ENCODE results near the gene ERBB4.
"Not testable (repeated sequence)": the region's sequence is repeated elsewhere in the genome, so short reads cannot be mapped to it uniquely, and the experiment has no call there.

The ERBB4 gene

GRCh38 chr2:212107014-212107413 is 431.6 kb downstream of the ERBB4 start:
- no peaks in the 10 kb centered on the region for H3K4me1 ChIP-seq (ENCODE audit: low read depth, poor library complexity, severe bottlenecking)

GRCh38 chr2:212106536-212106935 is 432.1 kb downstream of the ERBB4 start:
- H3K27me3 ChIP-seq (ENCODE audit: insufficient read depth, low read depth); H2AFZ ChIP-seq (ENCODE audit: low read depth): not testable (repeated sequence)

More at GRCh38 chr2:212107014-212107413, 431.6 kb downstream of the ERBB4 start:
- Histone ChIP-seq H3K27ac (no peak overlapping the region), H3K79me2 (ENCODE audit: insufficient read depth, low read depth) (no peaks in the 10 kb centered on the region), H3K4me2 (no peak overlapping the region), H4K20me1 (ENCODE audit: insufficient read depth) (no peaks in the 10 kb centered on the region), H3K4me3 (IDR thresholded peaks at IDR 0.05; ENCODE audit: insufficient read depth, low read depth, low read length) (no peak overlapping the region), H3K27me3 (ENCODE audit: insufficient read depth, low read depth) (no peaks in the 10 kb centered on the region), H3K9ac (no peak overlapping the region), H2AFZ (ENCODE audit: low read depth) (no peak overlapping the region), H3K36me3 (ENCODE audit: insufficient read depth) (no peaks in the 10 kb centered on the region)
- TF ChIP-seq CTCF (conservative IDR thresholded peaks at IDR 0.05; ENCODE audit: low read depth, low read length), result no peak

GRCh38 chr2:212099658-212100057 is 438.9 kb downstream of the ERBB4 start:
- Histone ChIP-seq H3K27ac (no peak overlapping the region), H3K4me1 (ENCODE audit: low read depth, poor library complexity, severe bottlenecking) (no peaks in the 10 kb centered on the region), H3K4me2 (no peak overlapping the region), H3K79me2 (ENCODE audit: insufficient read depth, low read depth) (no peaks in the 10 kb centered on the region), H3K27me3 (ENCODE audit: insufficient read depth, low read depth) (no peaks in the 10 kb centered on the region), H3K4me3 (IDR thresholded peaks at IDR 0.05; ENCODE audit: insufficient read depth, low read depth, low read length) (no peak overlapping the region), H3K9ac (no peak overlapping the region), H4K20me1 (ENCODE audit: insufficient read depth) (no peaks in the 10 kb centered on the region), H3K36me3 (ENCODE audit: insufficient read depth) (no peaks in the 10 kb centered on the region), H2AFZ (ENCODE audit: low read depth) (no peak overlapping the region)
- no peak for TF ChIP-seq CTCF (conservative IDR thresholded peaks at IDR 0.05; ENCODE audit: low read depth, low read length)

More at GRCh38 chr2:212106536-212106935, 432.1 kb downstream of the ERBB4 start:
- H3K4me3 ChIP-seq (IDR thresholded peaks at IDR 0.05; ENCODE audit: insufficient read depth, low read depth, low read length); H3K79me2 ChIP-seq (ENCODE audit: insufficient read depth, low read depth); H4K20me1 ChIP-seq (ENCODE audit: insufficient read depth); H3K4me2 ChIP-seq; H3K27ac ChIP-seq; H3K4me1 ChIP-seq (ENCODE audit: low read depth, poor library complexity, severe bottlenecking); H3K9ac ChIP-seq; H3K36me3 ChIP-seq (ENCODE audit: insufficient read depth): not testable (repeated sequence)

GRCh38 chr2:212098966-212099365 is 439.6 kb downstream of the ERBB4 start:
- Histone ChIP-seq H3K4me2 (no peak overlapping the region), H4K20me1 (ENCODE audit: insufficient read depth) (no peaks in the 10 kb centered on the region), H3K4me1 (ENCODE audit: low read depth, poor library complexity, severe bottlenecking) (no peaks in the 10 kb centered on the region), H3K27me3 (ENCODE audit: insufficient read depth, low read depth) (no peaks in the 10 kb centered on the region), H3K79me2 (ENCODE audit: insufficient read depth, low read depth) (no peaks in the 10 kb centered on the region), H3K36me3 (ENCODE audit: insufficient read depth) (no peaks in the 10 kb centered on the region), H3K9ac (no peak overlapping the region), H3K27ac (no peak overlapping the region), H2AFZ (ENCODE audit: low read depth) (no peak overlapping the region), H3K4me3 (IDR thresholded peaks at IDR 0.05; ENCODE audit: insufficient read depth, low read depth, low read length) (no peak overlapping the region)
- no peak for TF ChIP-seq CTCF (conservative IDR thresholded peaks at IDR 0.05; ENCODE audit: low read depth, low read length)

- Histone ChIP-seq H3K4me2 (no peak overlapping the region), H3K27ac (no peak overlapping the region), H2AFZ (ENCODE audit: low read depth) (no peak overlapping the region), H3K36me3 (ENCODE audit: insufficient read depth) (no peaks in the 10 kb centered on the region), H4K20me1 (ENCODE audit: insufficient read depth) (no peaks in the 10 kb centered on the region), H3K27me3 (ENCODE audit: insufficient read depth, low read depth) (no peaks in the 10 kb centered on the region), H3K9ac (no peak overlapping the region), H3K4me1 (ENCODE audit: low read depth, poor library complexity, severe bottlenecking) (no peaks in the 10 kb centered on the region), H3K4me3 (IDR thresholded peaks at IDR 0.05; ENCODE audit: insufficient read depth, low read depth, low read length) (no peak overlapping the region), H3K79me2 (ENCODE audit: insufficient read depth, low read depth) (no peaks in the 10 kb centered on the region)
- no peak for TF ChIP-seq CTCF (conservative IDR thresholded peaks at IDR 0.05; ENCODE audit: low read depth, low read length)
Measured at GRCh38 chr2:212097001-212097400, 441.6 kb downstream of the ERBB4 start.

Measured in KMS-11 (cell line).